ENCODE results near the gene CTXND1. TPM values are rescaled to one million over a fixed set of nuclear protein-coding genes. Genes with fewer than 3 reads are reported as not detected.

Gene CTXND1
- total RNA-seq, 1 experiment from 2014 or later = not detected

GRCh38 chr15:80180468-80180867 is 71.5 kb downstream of the CTXND1 start:
- Histone ChIP-seq H4K20me1 (ENCODE audit: control insufficient read depth, insufficient read depth, insufficient read length) (no peaks in the 10 kb centered on the region), H3K79me1 (ENCODE audit: insufficient read depth, low read depth, low read length, poor library complexity, severe bottlenecking) (no peaks in the 10 kb centered on the region), H3K4me1 (ENCODE audit: insufficient read depth, low read length) (no peaks in the 10 kb centered on the region), H3K79me2 (ENCODE audit: insufficient read depth, low read length) (no peaks in the 10 kb centered on the region), H4K5ac (ENCODE audit: insufficient read length, low read depth, low read length) (no peak overlapping the region), H2AFZ (ENCODE audit: low read length) (no peak overlapping the region), H3K27ac (ENCODE audit: insufficient read length, low read depth, low read length) (no peak overlapping the region), H2BK12ac (ENCODE audit: insufficient read length, low read depth, low read length) (no peak overlapping the region), H3K9me3 (ENCODE audit: control insufficient read depth, low read depth, low read length) (no peaks in the 10 kb centered on the region), H2BK5ac (ENCODE audit: insufficient read length, low read length) (no peak overlapping the region), H4K91ac (ENCODE audit: insufficient read length, low read depth, low read length) (no peak overlapping the region), H3K4ac (ENCODE audit: low read depth, low read length) (no peak overlapping the region), H3K27me3 (ENCODE audit: insufficient read depth, low read length) (no peaks in the 10 kb centered on the region), H4K8ac (replicated peaks; ENCODE audit: insufficient read length, low read depth, low read length) (no peak overlapping the region), H3K9ac (ENCODE audit: extremely low read depth, insufficient read length, low read length) (no peak overlapping the region), H2BK20ac (ENCODE audit: low read depth, low read length, poor library complexity, severe bottlenecking) (no peak overlapping the region), H3K56ac (ENCODE audit: insufficient read length, low read depth, low read length) (no peak overlapping the region), H2BK120ac (ENCODE audit: low read depth, low read length, poor library complexity, severe bottlenecking) (no peak overlapping the region), H3K23me2 (ENCODE audit: insufficient read length, low read depth, low read length, poor library complexity, severe bottlenecking) (no peaks in the 10 kb centered on the region), H2AK5ac (ENCODE audit: insufficient read length, low read length) (no peak overlapping the region), H3K4me2 (ENCODE audit: insufficient read depth, insufficient read length, low read length) (no peak overlapping the region), H3K18ac (ENCODE audit: insufficient read length, low read depth, low read length) (no peak overlapping the region), H3K14ac (ENCODE audit: insufficient read depth, low read length) (no peak overlapping the region; the same call in 1 of the 2 replicates), H3K23ac (ENCODE audit: insufficient read length, low read depth, low read length) (no peak overlapping the region), H2BK15ac (ENCODE audit: low read depth, low read length) (no peak overlapping the region), H3T11ph (ENCODE audit: low read length) (no peak overlapping the region)
- no peaks in the 10 kb centered on the region for H3K9me3 Mint-ChIP-seq
- TF ChIP-seq, protein P1, sequence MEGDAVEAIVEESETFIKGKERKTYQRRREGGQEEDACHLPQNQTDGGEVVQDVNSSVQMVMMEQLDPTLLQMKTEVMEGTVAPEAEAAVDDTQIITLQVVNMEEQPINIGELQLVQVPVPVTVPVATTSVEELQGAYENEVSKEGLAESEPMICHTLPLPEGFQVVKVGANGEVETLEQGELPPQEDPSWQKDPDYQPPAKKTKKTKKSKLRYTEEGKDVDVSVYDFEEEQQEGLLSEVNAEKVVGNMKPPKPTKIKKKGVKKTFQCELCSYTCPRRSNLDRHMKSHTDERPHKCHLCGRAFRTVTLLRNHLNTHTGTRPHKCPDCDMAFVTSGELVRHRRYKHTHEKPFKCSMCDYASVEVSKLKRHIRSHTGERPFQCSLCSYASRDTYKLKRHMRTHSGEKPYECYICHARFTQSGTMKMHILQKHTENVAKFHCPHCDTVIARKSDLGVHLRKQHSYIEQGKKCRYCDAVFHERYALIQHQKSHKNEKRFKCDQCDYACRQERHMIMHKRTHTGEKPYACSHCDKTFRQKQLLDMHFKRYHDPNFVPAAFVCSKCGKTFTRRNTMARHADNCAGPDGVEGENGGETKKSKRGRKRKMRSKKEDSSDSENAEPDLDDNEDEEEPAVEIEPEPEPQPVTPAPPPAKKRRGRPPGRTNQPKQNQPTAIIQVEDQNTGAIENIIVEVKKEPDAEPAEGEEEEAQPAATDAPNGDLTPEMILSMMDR (conservative IDR thresholded peaks at IDR 0.05) = peak; percentile 41; the same call in 2 of the 3 replicates
- WGBS (ENCODE audit: extremely low coverage, insufficient read length, low lambda C conversion rate) = no CpG with 5 or more reads among the region's 7 CpGs
- no peaks in the 10 kb centered on the region for H3K4me1 Mint-ChIP-seq
- no peak overlapping the region for H3K4me3 Mint-ChIP-seq
- no peak for DNase-seq
- H3K27me3 Mint-ChIP-seq (ENCODE audit: low read depth) = no peaks in the 10 kb centered on the region
- peaks cover 8 to 34% (median 9%) of the 10 kb centered on the region in 3 experiments; a peak in 5 of 7 replicates for H3K36me3 Mint-ChIP-seq (ENCODE audit: insufficient read depth in 1 of 3, low read depth in 3 of 3)
- H3K27ac Mint-ChIP-seq = peak overlapping the region in 1 of 3 experiments; percentile 85; a peak in 2 of 7 replicates
